GM12878 (cell line): Measurements from ENCODE around the gene MB21D2. TPM values are rescaled to one million over a fixed set of nuclear protein-coding genes. Genes with fewer than 3 reads are reported as not detected.

Experiments
- ATAC-seq: fragments of 200-7000 bp; cut with Tn5 transposase; 3 replicates; pipeline ENCODE4 v1.9.1; 2020; ENCODE audit warnings: mild to moderate bottlenecking, moderate library complexity
- BruUV-seq: library from RNA; stranded (reverse); fragments of 400-500 nt; replicated peaks from 2 replicates; lab custom pipeline; 2021; lab: Mats Ljungman, UMichigan
- CTCF ChIA-PET: fragments of 300-600 bp; sonication (Branson Sonifier 250); formaldehyde crosslinking; extraction: SDS; loops from one replicate; lab custom pipeline; 2021; ENCODE audit warnings: inconsistent platforms; lab: Yijun Ruan, JAX
- POLR2A ChIA-PET: fragments of 350-600 bp; formaldehyde crosslinking; extraction: SDS; loops from one replicate; lab custom pipeline; 2021; ENCODE audit warnings: inconsistent platforms; lab: Charles Lee
- RAD21 ChIA-PET: fragments of 300-600 bp; sonication (Branson Sonifier 250); formaldehyde crosslinking; loops from one replicate; lab custom pipeline; 2023; ENCODE audit warnings: antibody characterized with exemption; ENCODE audit not compliant: unreplicated experiment; lab: Charles Lee
- SMC1A ChIA-PET: fragments of 300-600 bp; sonication (Branson Sonifier 250); formaldehyde crosslinking; loops from one replicate; lab custom pipeline; 2023; ENCODE audit not compliant: unreplicated experiment, uncharacterized antibody; lab: Charles Lee
- DNase-seq: peaks from one replicate; pipeline ENCODE4 v3.0.0-alpha.2; 2011; ENCODE audit warnings: low read depth, low spot score
- FAIRE-seq: peaks from 3 replicates; lab custom pipeline; 2011; peaks lifted over from hg19 to GRCh38; lab: Jason Lieb, UNC
- H2AFZ ChIP-seq: 2 replicates; pipeline ENCODE4 v1.6.0; 2011; ENCODE audit warnings: low read depth, low read length, control low read depth; ENCODE audit not compliant: control insufficient read depth
- H3K27ac ChIP-seq: 2 replicates; pipeline ENCODE4 v1.5.1; 2011; ENCODE audit warnings: control low read depth; ENCODE audit not compliant: control insufficient read depth, insufficient read depth
- H3K27me3 ChIP-seq, 2 experiments: replicated peaks in 1 of 2; 2 replicates each; pipeline versions ENCODE4 v1.6.0 to v1.6.1; 2011; ENCODE audit warnings: low read length in 1 of 2; ENCODE audit not compliant: control insufficient read depth in 2 of 2, insufficient read depth in 2 of 2
- H3K36me3 ChIP-seq, 2 experiments: 2 replicates each; pipeline ENCODE4 v1.5.1; 2011; ENCODE audit warnings: low read length in 1 of 2; ENCODE audit not compliant: control insufficient read depth in 2 of 2, insufficient read depth in 2 of 2
- H3K4me1 ChIP-seq: 2 replicates; pipeline ENCODE4 v1.6.1; 2011; ENCODE audit warnings: mild to moderate bottlenecking, low read length, moderate library complexity, mixed read lengths; ENCODE audit not compliant: control insufficient read depth, insufficient read depth
- H3K4me2 ChIP-seq: 2 replicates; pipeline ENCODE4 v1.6.0; 2011; ENCODE audit warnings: control low read depth; ENCODE audit not compliant: control insufficient read depth, insufficient read depth
- H3K4me3 ChIP-seq: fragments of 200-600 bp; sonication (generic); 2 replicates; pipeline ENCODE4 v1.5.1; 2016
- H3K79me2 ChIP-seq: 2 replicates; pipeline ENCODE4 v1.6.0; 2011; ENCODE audit warnings: low read length; ENCODE audit not compliant: control insufficient read depth, insufficient read depth
- H3K9ac ChIP-seq: 2 replicates; pipeline ENCODE4 v1.8.0; 2011; ENCODE audit warnings: low read length, control low read depth, mixed read lengths; ENCODE audit not compliant: control insufficient read depth, insufficient read depth
- H3K9me3 ChIP-seq: replicated peaks from 3 replicates; pipeline ENCODE4 v1.5.1; 2011; ENCODE audit warnings: mild to moderate bottlenecking, low read length; ENCODE audit not compliant: control insufficient read depth, insufficient read depth
- H4K20me1 ChIP-seq: 2 replicates; pipeline ENCODE4 v1.6.0; 2011; ENCODE audit not compliant: control insufficient read depth, insufficient read depth
- HCFC1 ChIP-seq: fragments of 150-350 bp; IDR thresholded peaks from 2 replicates; pipeline ENCODE4 v1.6.1; 2014; ENCODE audit warnings: low read length
- HDAC2 ChIP-seq: fragments of 200-600 bp; sonication (generic); IDR thresholded peaks from 2 replicates; pipeline ENCODE4 v1.6.1; 2017
- KLF5 ChIP-seq: fragments of 450-650 bp; IDR thresholded peaks from 2 replicates; pipeline ENCODE4 v1.6.1; 2014; ENCODE audit warnings: mild to moderate bottlenecking; ENCODE audit not compliant: partially characterized antibody
- NRF1 ChIP-seq: conservative IDR thresholded peaks from 2 replicates; pipeline ENCODE4 v1.6.1; 2011; ENCODE audit warnings: mild to moderate bottlenecking, low read depth, low read length, improper control_type of control experiment
- POLR2A ChIP-seq: IDR thresholded peaks from 2 replicates; pipeline ENCODE4 v1.6.1; 2011; ENCODE audit warnings: low read depth, mild to moderate bottlenecking, low read length
- RB1 ChIP-seq: fragments of 450-650 bp; formaldehyde crosslinking; IDR thresholded peaks from 2 replicates; pipeline ENCODE4 v1.6.1; 2017; ENCODE audit warnings: mild to moderate bottlenecking, borderline replicate concordance
- WRNIP1 ChIP-seq: IDR thresholded peaks from 2 replicates; pipeline ENCODE4 v1.6.1; 2011; ENCODE audit warnings: low read depth, low read length, improper control_type of control experiment, borderline replicate concordance
- YBX1 ChIP-seq: fragments of 450-650 bp; IDR thresholded peaks from 2 replicates; pipeline ENCODE4 v1.6.1; 2016; ENCODE audit warnings: antibody characterized with exemption
- ZBTB40 ChIP-seq: fragments of 450-650 bp; IDR thresholded peaks from 2 replicates; pipeline ENCODE4 v1.6.1; 2016; ENCODE audit warnings: mild to moderate bottlenecking, moderate library complexity, borderline replicate concordance
- WGBS: methylation state at CpG from one replicate; pipeline ENCODE4 v1.1.6; 2016; ENCODE audit warnings: low lambda C conversion rate; ENCODE audit not compliant: insufficient replicate concordance, insufficient coverage; ENCODE audit errors: missing lambda C conversion rate; 5-methylcytosine and 5-hydroxymethylcytosine counted together
- in situ Hi-C: fragments of 300-500 bp; cut with MboI; formaldehyde crosslinking; loops from 9 replicates; pipeline ENCODE4 v1.14.3; 2018; ENCODE audit warnings: mixed read lengths
- intact Hi-C: fragments of 100-400 bp; cut with micrococcal nuclease; formaldehyde crosslinking; loops from one replicate; pipeline ENCODE4 v1.14.2; 2022; ENCODE audit not compliant: unreplicated experiment
- polyA plus RNA-seq, 11 experiments: library from polyadenylated mRNA; depleted of rRNA in 4 of 11; unstranded in 6 of 11; stranded (reverse) in 5 of 11; fragments of >200 nt; fragmentation: Nextera tagmentation in 4 of 11; fragmentation: Illumina TruSeq in 1 of 11; extraction: Ambion mirVana in 4 of 11; extraction: Trizol in 1 of 11; gene quantifications; 1 replicate in 1 of 11; 2 replicates in 10 of 11; pipeline versions ENCODE4 v1.2.1 to v1.2.3, GENCODE V29; 2011 to 2016; ENCODE audit warnings: inconsistent platforms in 2 of 11, missing spikeins in 2 of 11, low read depth in 1 of 11
- total RNA-seq, 4 experiments: library from RNA; depleted of rRNA in 3 of 4; stranded (reverse); fragments of >200 nt in 3 of 4; fragmentation: Illumina TruSeq in 1 of 4; extraction: Trizol in 1 of 4; gene quantifications; 2 replicates each; pipeline versions ENCODE4 v1.2.1 to v1.2.3, GENCODE V29; 2013 to 2021
- TF ChIP-seq, protein P1 (sequence below): fragments of 450-650 bp; IDR thresholded peaks from 2 replicates; pipeline ENCODE4 v1.6.1; 2017; ENCODE audit warnings: mild to moderate bottlenecking, low read depth, inconsistent platforms; ENCODE audit not compliant: poor library complexity, severe bottlenecking

The MB21D2 gene
- total and polyA plus RNA-seq, 10 of the 15 experiments (the other 5 are each of a cell fraction or from before 2014, with no cell fraction given): 7.9 to 21.2 (median 15.3) TPM

- TF ChIP-seq, protein P1, sequence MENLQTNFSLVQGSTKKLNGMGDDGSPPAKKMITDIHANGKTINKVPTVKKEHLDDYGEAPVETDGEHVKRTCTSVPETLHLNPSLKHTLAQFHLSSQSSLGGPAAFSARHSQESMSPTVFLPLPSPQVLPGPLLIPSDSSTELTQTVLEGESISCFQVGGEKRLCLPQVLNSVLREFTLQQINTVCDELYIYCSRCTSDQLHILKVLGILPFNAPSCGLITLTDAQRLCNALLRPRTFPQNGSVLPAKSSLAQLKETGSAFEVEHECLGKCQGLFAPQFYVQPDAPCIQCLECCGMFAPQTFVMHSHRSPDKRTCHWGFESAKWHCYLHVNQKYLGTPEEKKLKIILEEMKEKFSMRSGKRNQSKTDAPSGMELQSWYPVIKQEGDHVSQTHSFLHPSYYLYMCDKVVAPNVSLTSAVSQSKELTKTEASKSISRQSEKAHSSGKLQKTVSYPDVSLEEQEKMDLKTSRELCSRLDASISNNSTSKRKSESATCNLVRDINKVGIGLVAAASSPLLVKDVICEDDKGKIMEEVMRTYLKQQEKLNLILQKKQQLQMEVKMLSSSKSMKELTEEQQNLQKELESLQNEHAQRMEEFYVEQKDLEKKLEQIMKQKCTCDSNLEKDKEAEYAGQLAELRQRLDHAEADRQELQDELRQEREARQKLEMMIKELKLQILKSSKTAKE: no peak
Measured at GRCh38 chr3:192916371-192917027, 1.2 kb downstream of the MB21D2 start (continued).

- Histone ChIP-seq H3K27ac (peak overlapping the region; percentile 16), H4K20me1 (no peaks in the 10 kb centered on the region), H2AFZ (no peak overlapping the region), H3K4me3 (peak overlapping the region; percentile 57), H3K4me1 (peaks cover 3% of the 10 kb centered on the region), H3K79me2 (peaks cover 65% of the 10 kb centered on the region), H3K27me3 (no peaks in the 10 kb centered on the region), H3K4me2 (peak overlapping the region; percentile 77), H3K36me3 (peaks cover 0 to 5% of the 10 kb centered on the region in 2 experiments; a peak in 1 of 4 replicates), H3K9me3 (no peaks in the 10 kb centered on the region), H3K9ac (peak overlapping the region; percentile 30; the same call in 1 of the 2 replicates)
- ChIA-PET RAD21 (interaction anchor here (0.5 to 9.8 kb wide), 27 partner anchors 9 to 348 kb away, joined by 3 to 425 read pairs (median 7); no protein-coding TSS in a partner anchor), POLR2A (interaction anchor here (0.6 to 7.8 kb wide), 11 partner anchors 17 to 102 kb away, joined by 3 to 58 read pairs (median 16); no protein-coding TSS in a partner anchor), SMC1A (interaction anchor here (0.9 to 13.5 kb wide), 25 partner anchors 8 to 344 kb away, joined by 3 to 472 read pairs (median 12); no protein-coding TSS in a partner anchor), CTCF (interaction anchor here (0.9 to 13.3 kb wide), 27 partner anchors 9 to 126 kb away, joined by 3 to 440 read pairs (median 7); no protein-coding TSS in a partner anchor)
- FAIRE-seq (no peak), DNase-seq (no peak), ATAC-seq (no peak)
- in situ Hi-C loops (no loop called here), intact Hi-C loops (loop anchor here (1.0 to 5.0 kb wide), 6 partner anchors 17 to 125 kb away; no protein-coding TSS in a partner anchor)
- WGBS: 79% methylated on average over 2 of the region's 2 CpGs
- BruUV-seq: no TSS peak
- no peak for TF ChIP-seq YBX1
- no peak for TF ChIP-seq NRF1
- no peak for TF ChIP-seq HDAC2
- TF ChIP-seq WRNIP1: no peak
- TF ChIP-seq KLF5: no peak
- no peak for TF ChIP-seq RB1
- TF ChIP-seq POLR2A: no peak
- no peak for TF ChIP-seq ZBTB40
- no peak for TF ChIP-seq HCFC1
Measured at GRCh38 chr3:192915722-192916121, 1.9 kb downstream of the MB21D2 start.
